Gastrocnemius medialis (tissue), 4 donors: Measurements from ENCODE around the gene RHOT1. TPM values are rescaled to one million over a fixed set of nuclear protein-coding genes. Genes with fewer than 3 reads are reported as not detected.
"Not testable (repeated sequence)": the region's sequence is repeated elsewhere in the genome, so short reads cannot be mapped to it uniquely, and the experiment has no call there.

Experiments
- ATAC-seq, 2 donors: fragments of 150-250 bp; one replicate each; pipeline ENCODE4 v1.9.1; 2016
- DNase-seq, 2 donors: peaks; one replicate each; pipeline ENCODE4 v3.0.0-alpha.2; 2019
- H3K27ac ChIP-seq, 4 donors: fragments of 200-600 bp; sonication (generic); 1 replicate in 1 of 4; 2 replicates in 3 of 4; pipeline ENCODE4 v1.5.1; 2016 to 2018; ENCODE audit warnings: mild to moderate bottlenecking in 2 of 4, moderate library complexity in 1 of 4
- H3K27me3 ChIP-seq, 3 donors: fragments of 200-600 bp; sonication (generic) in 2 of 3; 1 replicate in 1 of 3; 2 replicates in 2 of 3; pipeline versions ENCODE4 v1.5.1 to v1.6.0; 2016 to 2019; ENCODE audit warnings: mild to moderate bottlenecking in 1 of 3, moderate library complexity in 1 of 3
- H3K36me3 ChIP-seq, 2 donors: fragments of 200-600 bp; sonication (generic) in 1 of 2; one replicate each; pipeline ENCODE4 v1.5.1; 2017 to 2018
- H3K4me1 ChIP-seq, 2 donors: fragments of 200-600 bp; sonication (generic) in 1 of 2; one replicate each; pipeline ENCODE4 v1.5.1; 2016 to 2017; ENCODE audit warnings: mild to moderate bottlenecking in 2 of 2
- H3K4me3 ChIP-seq, 4 donors: fragments of 200-600 bp; sonication (generic) in 3 of 4; 1 replicate in 1 of 4; 2 replicates in 3 of 4; pipeline ENCODE4 v1.5.1; 2016 to 2019; ENCODE audit warnings: mild to moderate bottlenecking in 2 of 4
- H3K9me3 ChIP-seq, 3 donors: fragments of 200-600 bp; sonication (generic) in 2 of 3; 1 replicate in 1 of 3; 2 replicates in 2 of 3; pipeline ENCODE4 v1.5.1; 2016 to 2019
- CTCF ChIP-seq, 5 experiments: fragments of 450-650 bp in 3 of 5; fragments of 200-600 bp in 2 of 5; sonication (generic) in 2 of 5; IDR thresholded peaks in 4 of 5; conservative IDR thresholded peaks in 1 of 5; 1 replicate in 4 of 5; 2 replicates in 1 of 5; pipeline ENCODE4 v1.5.1; 2016 to 2019; ENCODE audit warnings: antibody characterized with exemption in 5 of 5, mild to moderate bottlenecking in 3 of 5, moderate library complexity in 3 of 5
- POLR2A ChIP-seq, 2 donors: fragments of 450-650 bp; IDR thresholded peaks; one replicate each; pipeline ENCODE4 v1.6.1; 2017; ENCODE audit warnings: antibody characterized with exemption in 2 of 2, mild to moderate bottlenecking in 2 of 2, moderate library complexity in 2 of 2
- in situ Hi-C, 4 donors: fragments of 200-750 bp; cut with MboI; loops; one replicate each; pipeline versions ENCODE4 v1.15.0 to v1.8.0; 2017; ENCODE audit warnings: low sequenced_read_pairs in 4 of 4
- intact Hi-C: fragments of 100-400 bp; cut with DNase I; formaldehyde crosslinking; loops from one replicate; pipeline ENCODE4 v1.15.1; 2023; ENCODE audit warnings: low total_unique reads
- total RNA-seq, 4 donors: library from RNA; depleted of rRNA; stranded (reverse); fragments of >200 nt; gene quantifications; one replicate each; pipeline versions ENCODE4 v1.1.0 to v1.2.3, GENCODE V29; 2016

Gene RHOT1
- total RNA-seq, 4 donors from 2014 or later = 30.8 to 67.5 (median 36.2) TPM

GRCh38 chr17:32126325-32126724 is 16.0 kb upstream of the RHOT1 start:
- Histone ChIP-seq H3K36me3 (no peaks in the 10 kb centered on the region), H3K27ac (peak overlapping the region in 2 of 4 donors; percentile 75 to 80), H3K9me3 (no peaks in the 10 kb centered on the region), H3K27me3 (no peaks in the 10 kb centered on the region), H3K4me3 (no peak overlapping the region), H3K4me1 (peaks cover 3 to 11% of the 10 kb centered on the region in 2 donors)
- TF ChIP-seq POLR2A (IDR thresholded peaks at IDR 0.05) (no peak), CTCF (IDR thresholded peaks at IDR 0.05 in 4 of 5, conservative IDR thresholded peaks at IDR 0.05 in 1 of 5) (no peak)
- DNase-seq (no peak), ATAC-seq (no peak)
- in situ Hi-C loops (no loop called here), intact Hi-C loops (no loop called here)

- Histone ChIP-seq H3K9me3 (no peaks in the 10 kb centered on the region), H3K4me3 (peak overlapping the region in 3 of 4 donors; percentile 66 to 77 (median 66)), H3K27ac (peak overlapping the region; percentile 75 to 87 (median 82)), H3K4me1 (peaks cover 3 to 11% of the 10 kb centered on the region in 2 donors), H3K36me3 (no peaks in the 10 kb centered on the region), H3K27me3 (no peaks in the 10 kb centered on the region)
- no peak for ATAC-seq
- DNase-seq = no peak
- intact Hi-C loops = no loop called here
- in situ Hi-C loops = no loop called here
- TF ChIP-seq POLR2A (IDR thresholded peaks at IDR 0.05) (no peak), CTCF (IDR thresholded peaks at IDR 0.05 in 4 of 5, conservative IDR thresholded peaks at IDR 0.05 in 1 of 5) (no peak)
Measured at GRCh38 chr17:32126746-32127145, 15.6 kb upstream of the RHOT1 start.

GRCh38 chr17:32127158-32127897 is 15.0 kb upstream of the RHOT1 start:
- peak; percentile 83 to 93 for ATAC-seq
- in situ Hi-C loops (no loop called here), intact Hi-C loops (no loop called here)
- Histone ChIP-seq H3K4me1 (peaks cover 3 to 11% of the 10 kb centered on the region in 2 donors), H3K4me3 (peak overlapping the region; percentile 66 to 78 (median 72)), H3K27me3 (no peaks in the 10 kb centered on the region), H3K36me3 (no peaks in the 10 kb centered on the region), H3K9me3 (no peaks in the 10 kb centered on the region), H3K27ac (peak overlapping the region; percentile 75 to 87 (median 82))
- DNase-seq = peak; percentile 59 to 62
- TF ChIP-seq POLR2A (IDR thresholded peaks at IDR 0.05) (peak in 1 of 2 donors; percentile 43), CTCF (IDR thresholded peaks at IDR 0.05 in 4 of 5, conservative IDR thresholded peaks at IDR 0.05 in 1 of 5) (no peak)

GRCh38 chr17:32128470-32128869 is 13.8 kb upstream of the RHOT1 start:
- in situ Hi-C loops, intact Hi-C loops: not testable (repeated sequence)

GRCh38 chr17:32135497-32136117 is 6.7 kb upstream of the RHOT1 start:
- H3K27ac ChIP-seq, H3K4me3 ChIP-seq, H3K9me3 ChIP-seq, DNase-seq, H3K4me1 ChIP-seq, in situ Hi-C loops, intact Hi-C loops, ATAC-seq, H3K36me3 ChIP-seq, H3K27me3 ChIP-seq: not testable (repeated sequence)
- TF ChIP-seq CTCF (IDR thresholded peaks at IDR 0.05 in 4 of 5, conservative IDR thresholded peaks at IDR 0.05 in 1 of 5) = peak in 3 of 5 experiments; percentile 12 to 43 (median 14)

More at GRCh38 chr17:32128470-32128869, 13.8 kb upstream of the RHOT1 start:
- H3K27me3 ChIP-seq, ATAC-seq, DNase-seq, H3K36me3 ChIP-seq, H3K9me3 ChIP-seq: not testable (repeated sequence)
- peak overlapping the region in 2 of 4 donors; percentile 75 to 87 for H3K27ac ChIP-seq
- peak overlapping the region; percentile 66 to 78 (median 72) for H3K4me3 ChIP-seq
- peaks cover 3 to 11% of the 10 kb centered on the region in 2 donors for H3K4me1 ChIP-seq
